ENCODE data around the gene FKBP1C.

DNA sequence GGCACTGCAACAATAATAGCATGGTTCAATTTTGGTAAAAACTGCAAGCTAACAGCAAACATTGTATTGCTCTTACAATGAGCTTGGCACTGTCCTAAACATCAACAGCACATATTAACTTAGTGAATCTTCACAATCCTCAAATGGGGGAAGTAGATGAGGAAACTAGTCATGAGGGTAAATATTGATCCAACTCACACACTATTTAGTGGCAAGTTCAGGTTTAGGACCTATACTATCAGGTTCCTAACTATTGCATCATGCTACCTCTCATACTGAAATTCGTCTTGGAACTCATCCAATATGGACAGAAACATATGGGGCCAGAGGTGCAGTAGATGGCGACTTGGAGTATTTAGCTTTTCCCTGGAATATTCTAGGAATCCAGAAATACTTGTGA lies 34.2 kb downstream of the FKBP1C start:
- no peak for TF ChIP-seq POLR2AphosphoS5 (IDR thresholded peaks at IDR 0.05; ENCODE audit: low read depth, low read length)
- TF ChIP-seq POLR2A (IDR thresholded peaks at IDR 0.05; ENCODE audit: low read depth, low read length), result no peak
- no peak for TF ChIP-seq TAF1 (IDR thresholded peaks at IDR 0.05; ENCODE audit: borderline replicate concordance, low read depth, low read length)
